RWPE2 (cell line): ENCODE data around the gene LAD1.

Source experiments
- ATAC-seq: fragments of 200-7000 bp; cut with Tn5 transposase; 3 replicates; pipeline ENCODE4 v1.9.1; 2021; ENCODE audit warnings: low read depth
- DNase-seq: peaks from one replicate; pipeline ENCODE4 v3.0.0-alpha.2; 2020; ENCODE audit warnings: low spot score
- H3K27ac ChIP-seq: fragments of 450-650 bp; 2 replicates; pipeline ENCODE4 v1.5.1; 2017; ENCODE audit warnings: mild to moderate bottlenecking; ENCODE audit not compliant: poor library complexity, severe bottlenecking
- H3K27me3 ChIP-seq: fragments of 250-450 bp; sonication (Bioruptor Pico); 2 replicates; pipeline ENCODE4 v1.5.1; 2021; ENCODE audit warnings: mild to moderate bottlenecking, moderate library complexity; ENCODE audit not compliant: insufficient read depth, poor library complexity, severe bottlenecking
- H3K36me3 ChIP-seq: fragments of 250-450 bp; sonication (Bioruptor Pico); 2 replicates; pipeline ENCODE4 v1.5.1; 2020; ENCODE audit warnings: low read depth, mild to moderate bottlenecking, moderate library complexity
- H3K4me1 ChIP-seq: fragments of 250-450 bp; sonication (Bioruptor Pico); 2 replicates; pipeline ENCODE4 v1.5.1; 2021; ENCODE audit warnings: mild to moderate bottlenecking, moderate library complexity; ENCODE audit not compliant: insufficient read depth, poor library complexity, severe bottlenecking
- H3K4me3 ChIP-seq: fragments of 250-450 bp; sonication (Bioruptor Pico); 2 replicates; pipeline ENCODE4 v1.5.1; 2021; ENCODE audit warnings: mild to moderate bottlenecking, moderate library complexity; ENCODE audit not compliant: severe bottlenecking
- H3K9me3 ChIP-seq: fragments of 250-450 bp; sonication (Bioruptor Pico); 2 replicates; pipeline ENCODE4 v1.5.1; 2021; ENCODE audit warnings: mild to moderate bottlenecking, moderate library complexity; ENCODE audit not compliant: severe bottlenecking
- TF ChIP-seq, protein P1 (sequence below): fragments of 450-650 bp; IDR thresholded peaks from one replicate; pipeline ENCODE4 v1.5.1; 2017; ENCODE audit warnings: mild to moderate bottlenecking, moderate library complexity; ENCODE audit not compliant: poor library complexity, severe bottlenecking

Gene LAD1

GRCh38 chr1:201424146-201424545 is 25.0 kb upstream of the LAD1 start:
- Histone ChIP-seq H3K4me3 (no peak overlapping the region), H3K4me1 (no peaks in the 10 kb centered on the region), H3K27me3 (no peaks in the 10 kb centered on the region), H3K9me3 (no peaks in the 10 kb centered on the region), H3K27ac (no peak overlapping the region), H3K36me3 (no peaks in the 10 kb centered on the region)
- TF ChIP-seq, protein P1, sequence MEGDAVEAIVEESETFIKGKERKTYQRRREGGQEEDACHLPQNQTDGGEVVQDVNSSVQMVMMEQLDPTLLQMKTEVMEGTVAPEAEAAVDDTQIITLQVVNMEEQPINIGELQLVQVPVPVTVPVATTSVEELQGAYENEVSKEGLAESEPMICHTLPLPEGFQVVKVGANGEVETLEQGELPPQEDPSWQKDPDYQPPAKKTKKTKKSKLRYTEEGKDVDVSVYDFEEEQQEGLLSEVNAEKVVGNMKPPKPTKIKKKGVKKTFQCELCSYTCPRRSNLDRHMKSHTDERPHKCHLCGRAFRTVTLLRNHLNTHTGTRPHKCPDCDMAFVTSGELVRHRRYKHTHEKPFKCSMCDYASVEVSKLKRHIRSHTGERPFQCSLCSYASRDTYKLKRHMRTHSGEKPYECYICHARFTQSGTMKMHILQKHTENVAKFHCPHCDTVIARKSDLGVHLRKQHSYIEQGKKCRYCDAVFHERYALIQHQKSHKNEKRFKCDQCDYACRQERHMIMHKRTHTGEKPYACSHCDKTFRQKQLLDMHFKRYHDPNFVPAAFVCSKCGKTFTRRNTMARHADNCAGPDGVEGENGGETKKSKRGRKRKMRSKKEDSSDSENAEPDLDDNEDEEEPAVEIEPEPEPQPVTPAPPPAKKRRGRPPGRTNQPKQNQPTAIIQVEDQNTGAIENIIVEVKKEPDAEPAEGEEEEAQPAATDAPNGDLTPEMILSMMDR, result no peak
- ATAC-seq (no peak), DNase-seq (no peak)

DNA sequence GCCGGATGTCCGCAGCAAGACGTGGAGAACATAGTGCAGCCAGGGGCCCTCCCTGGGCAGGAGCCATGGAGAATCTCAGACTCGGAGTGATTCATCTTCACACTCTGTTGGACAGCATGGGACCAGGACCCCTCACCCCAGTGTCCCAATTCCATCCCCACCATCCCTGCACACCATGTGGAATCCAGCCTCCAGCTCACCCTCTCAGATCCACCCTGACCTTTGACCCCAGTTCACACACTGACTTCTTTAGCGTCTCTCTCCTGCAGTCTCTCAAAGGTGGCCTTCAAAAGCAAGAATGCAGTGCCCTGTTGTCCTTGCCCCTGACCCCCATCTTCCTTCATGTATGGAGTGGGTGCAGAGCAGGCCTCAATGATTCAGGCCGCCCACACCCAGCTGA is 24.5 kb upstream of the LAD1 start:
- H3K36me3 ChIP-seq, result no peaks in the 10 kb centered on the region
- ATAC-seq, result no peak
- no peak for DNase-seq
- no peaks in the 10 kb centered on the region for H3K4me1 ChIP-seq
- TF ChIP-seq, protein P1, result no peak
- H3K27me3 ChIP-seq, result no peaks in the 10 kb centered on the region
- no peaks in the 10 kb centered on the region for H3K9me3 ChIP-seq
- H3K27ac ChIP-seq, result no peak overlapping the region
- H3K4me3 ChIP-seq, result no peak overlapping the region

DNA sequence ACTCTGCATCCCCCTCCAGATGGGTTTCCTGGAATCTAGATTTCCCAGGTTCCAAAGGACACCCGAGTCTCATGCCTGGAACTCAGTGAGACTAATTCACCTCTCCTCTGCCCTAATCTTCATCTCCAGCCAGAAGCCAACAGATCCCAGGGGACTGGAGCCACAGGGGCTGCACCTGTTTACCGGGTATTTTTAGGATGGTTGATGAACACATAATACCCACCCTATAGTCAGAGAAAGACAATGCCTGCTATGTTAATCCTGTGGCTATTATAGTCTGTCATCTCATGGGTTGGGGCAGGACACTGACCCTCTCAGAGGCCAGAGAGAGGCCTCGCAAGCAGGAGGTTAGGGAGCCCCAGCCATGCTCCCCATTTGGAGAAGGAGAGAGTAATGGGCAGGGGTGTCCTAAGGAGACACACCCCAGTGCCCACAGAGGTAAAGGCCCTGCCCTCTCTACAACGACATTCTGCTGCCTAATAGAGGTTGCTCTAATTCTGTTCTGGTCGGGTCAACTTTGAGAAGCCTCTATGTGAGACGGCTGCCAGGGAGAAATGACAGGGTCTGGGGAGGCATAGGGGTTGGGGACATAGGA is 23.4 kb upstream of the LAD1 start:
- Histone ChIP-seq H3K27ac (no peak overlapping the region), H3K4me3 (no peak overlapping the region), H3K9me3 (no peaks in the 10 kb centered on the region), H3K27me3 (no peaks in the 10 kb centered on the region), H3K36me3 (no peaks in the 10 kb centered on the region), H3K4me1 (no peaks in the 10 kb centered on the region)
- DNase-seq, result no peak
- TF ChIP-seq, protein P1, result no peak
- ATAC-seq, result no peak

GRCh38 chr1:201422026-201422425 is 22.9 kb upstream of the LAD1 start:
- DNase-seq (no peak), ATAC-seq (no peak; the same call in 2 of the 3 replicates)
- Histone ChIP-seq H3K4me3 (no peak overlapping the region), H3K27ac (no peak overlapping the region), H3K27me3 (no peaks in the 10 kb centered on the region), H3K4me1 (no peaks in the 10 kb centered on the region), H3K9me3 (no peaks in the 10 kb centered on the region), H3K36me3 (no peaks in the 10 kb centered on the region)
- TF ChIP-seq, protein P1, result no peak

- ATAC-seq, result no peak
- DNase-seq, result no peak
- Histone ChIP-seq H3K27me3 (no peaks in the 10 kb centered on the region), H3K27ac (no peak overlapping the region), H3K36me3 (no peaks in the 10 kb centered on the region), H3K9me3 (no peaks in the 10 kb centered on the region), H3K4me1 (no peaks in the 10 kb centered on the region), H3K4me3 (no peak overlapping the region)
- TF ChIP-seq, protein P1, result no peak
Measured at GRCh38 chr1:201421041-201421440, 21.9 kb upstream of the LAD1 start.
